CD4-positive, alpha-beta memory T cell (primary cell): ENCODE data around the gene ACBD4. TPM values are rescaled to one million over a fixed set of nuclear protein-coding genes. Genes with fewer than 3 reads are reported as not detected.

Experiments
- CTCF ChIA-PET: fragments of 350-600 bp; sonication (Branson Sonifier 250); formaldehyde crosslinking; loops from one replicate; lab custom pipeline; 2021; ENCODE audit warnings: inconsistent platforms; ENCODE audit not compliant: partially characterized antibody; lab: Charles Lee
- POLR2A ChIA-PET: fragments of 350-600 bp; sonication (Branson Sonifier 250); formaldehyde crosslinking; loops from one replicate; lab custom pipeline; 2021; ENCODE audit not compliant: partially characterized antibody; lab: Charles Lee
- DNase-seq, 5 donors: peaks; one replicate each; pipeline versions ENCODE4 v3.0.0 to v3.0.0-alpha.2; 2020 to 2022; ENCODE audit warnings: mixed read lengths in 1 of 5
- H3K27ac ChIP-seq: one replicate; pipeline ENCODE4 v1.7.0; 2013; ENCODE audit warnings: low read depth, low read length
- H3K27me3 ChIP-seq: 2 replicates; pipeline ENCODE4 v1.7.0; 2013; ENCODE audit warnings: mild to moderate bottlenecking, low read length, moderate library complexity; ENCODE audit not compliant: insufficient read depth
- H3K36me3 ChIP-seq: 2 replicates; pipeline ENCODE4 v1.7.0; 2013; ENCODE audit warnings: mild to moderate bottlenecking, low read length, moderate library complexity; ENCODE audit not compliant: insufficient read depth
- H3K4me1 ChIP-seq: 2 replicates; pipeline ENCODE4 v1.7.0; 2013; ENCODE audit warnings: mild to moderate bottlenecking, low read length, moderate library complexity; ENCODE audit not compliant: insufficient read depth
- H3K4me3 ChIP-seq, 2 donors: one replicate each; pipeline ENCODE4 v1.7.0; 2013; ENCODE audit warnings: low read length in 2 of 2, mild to moderate bottlenecking in 1 of 2
- H3K9me3 ChIP-seq, 2 donors: one replicate each; pipeline ENCODE4 v1.7.0; 2013; ENCODE audit warnings: low read length in 2 of 2, control low read depth in 1 of 2; ENCODE audit not compliant: control insufficient read depth in 1 of 2
- H3K27ac Mint-ChIP-seq, 7 donors: one replicate each; pipeline ENCODE4 v1.8.0; 2020 to 2021; ENCODE audit warnings: mixed read lengths in 7 of 7, mild to moderate bottlenecking in 6 of 7, inconsistent platforms in 3 of 7, moderate library complexity in 3 of 7
- H3K27me3 Mint-ChIP-seq, 2 donors: one replicate each; pipeline ENCODE4 v1.8.0; 2020 to 2021; ENCODE audit warnings: mixed read lengths in 2 of 2
- H3K36me3 Mint-ChIP-seq, 2 donors: one replicate each; pipeline ENCODE4 v1.8.0; 2020 to 2021; ENCODE audit warnings: mixed read lengths in 2 of 2, inconsistent platforms in 1 of 2, mild to moderate bottlenecking in 1 of 2
- H3K4me1 Mint-ChIP-seq, 4 donors: one replicate each; pipeline ENCODE4 v1.8.0; 2020 to 2021; ENCODE audit warnings: mixed read lengths in 4 of 4, mild to moderate bottlenecking in 1 of 4
- H3K4me3 Mint-ChIP-seq, 8 donors: one replicate each; pipeline ENCODE4 v1.8.0; 2020 to 2021; ENCODE audit warnings: mixed read lengths in 8 of 8, mild to moderate bottlenecking in 7 of 8, moderate library complexity in 6 of 8, inconsistent platforms in 3 of 8
- H3K9me3 Mint-ChIP-seq, 8 donors: one replicate each; pipeline ENCODE4 v1.8.0; 2020 to 2021; ENCODE audit warnings: mixed read lengths in 8 of 8, mild to moderate bottlenecking in 5 of 8, inconsistent platforms in 3 of 8, moderate library complexity in 1 of 8
- intact Hi-C: fragments of 100-400 bp; cut with micrococcal nuclease; formaldehyde crosslinking; loops from one replicate; pipeline ENCODE4 v1.15.1; 2023
- polyA plus RNA-seq, 2 donors: library from polyadenylated mRNA; unstranded; fragments of 300-500 nt; fragmentation: Illumina TruSeq; gene quantifications; one replicate each; pipeline ENCODE4 v1.2.3, GENCODE V29; 2021
- total RNA-seq, 2 experiments: library from RNA; stranded (reverse); gene quantifications; one replicate each; pipeline ENCODE4 v1.2.3, GENCODE V29; 2021

ACBD4 gene
- total and polyA plus RNA-seq, 4 experiments from 2014 or later: 10.3 to 48.1 (median 26.2) TPM

DNA sequence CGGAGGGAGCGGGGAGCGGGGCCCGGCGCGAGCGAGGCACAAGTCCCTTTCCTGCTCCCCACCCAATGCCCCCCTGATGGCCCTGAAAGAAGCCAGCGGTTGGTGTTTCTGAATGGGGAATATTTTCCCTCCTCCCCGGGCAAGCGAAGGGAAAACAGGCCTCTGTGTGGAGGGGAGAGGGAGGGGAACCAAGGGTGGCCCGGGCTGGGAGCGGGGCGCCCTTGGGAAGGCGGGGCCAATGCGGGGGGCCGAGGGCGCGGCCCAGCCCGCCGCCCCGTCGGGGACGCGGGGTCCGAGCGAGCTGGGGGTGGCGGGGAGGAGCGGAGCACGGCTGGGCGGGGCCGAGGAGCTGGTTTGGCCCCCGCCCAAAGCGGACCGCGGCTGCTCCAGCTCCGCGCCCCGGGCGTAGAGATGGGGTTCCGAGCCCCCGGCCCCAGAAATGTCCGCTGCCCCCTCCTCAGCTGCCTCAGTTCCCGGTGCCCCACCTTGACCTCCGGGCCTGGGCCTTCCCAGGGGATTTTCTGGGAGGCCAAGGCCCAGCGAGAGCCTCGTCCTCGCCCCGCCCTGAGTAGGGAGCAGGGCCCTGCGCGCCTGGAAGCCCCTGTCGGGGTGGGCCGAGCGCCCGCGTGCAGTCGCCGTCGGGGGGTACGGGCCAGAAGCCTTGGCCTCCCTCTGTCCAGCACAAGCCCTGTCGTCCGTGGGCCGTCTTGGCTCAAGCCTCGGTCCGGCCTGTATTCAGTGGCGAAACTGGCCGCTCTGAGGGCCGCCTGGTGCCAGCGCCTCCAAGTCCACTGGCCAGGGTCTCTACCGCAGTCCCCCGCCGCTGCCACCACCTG, 8.9 kb downstream of the ACBD4 start:
- intact Hi-C loops: no loop called here
- POLR2A ChIA-PET: interaction anchor here (0.6 to 10.3 kb wide), 5 partner anchors 8 to 94 kb away, joined by 3 to 865 read pairs (median 4); partner anchors contain the start of genes ACBD4 and HEXIM2
- Mint-ChIP-seq H3K9me3 (peaks cover 0 to 12% (median 0%) of the 10 kb centered on the region in 8 donors), H3K4me3 (peak overlapping the region; percentile 33 to 69 (median 62)), H3K27me3 (peaks cover 1 to 5% of the 10 kb centered on the region in 2 donors), H3K4me1 (peaks cover 17 to 58% (median 39%) of the 10 kb centered on the region in 4 donors), H3K36me3 (peaks cover 0 to 18% of the 10 kb centered on the region in 2 donors), H3K27ac (peak overlapping the region in 6 of 7 donors; percentile 42 to 100 (median 62))
- no peaks in the 10 kb centered on the region for H3K36me3 ChIP-seq
- DNase-seq: peak in 1 of 5 donors; percentile 36
- CTCF ChIA-PET: interaction anchor here (2.1 to 22.4 kb wide), 2 partner anchors 9 to 53 kb away, joined by 11 to 552 read pairs; partner anchors contain the start of genes ACBD4 and PLCD3
- peaks cover 47% of the 10 kb centered on the region for H3K4me1 ChIP-seq
- H3K27ac ChIP-seq: peak overlapping the region; percentile 35
- H3K9me3 ChIP-seq: no peaks in the 10 kb centered on the region
- H3K4me3 ChIP-seq: no peak overlapping the region
- no peaks in the 10 kb centered on the region for H3K27me3 ChIP-seq

DNA sequence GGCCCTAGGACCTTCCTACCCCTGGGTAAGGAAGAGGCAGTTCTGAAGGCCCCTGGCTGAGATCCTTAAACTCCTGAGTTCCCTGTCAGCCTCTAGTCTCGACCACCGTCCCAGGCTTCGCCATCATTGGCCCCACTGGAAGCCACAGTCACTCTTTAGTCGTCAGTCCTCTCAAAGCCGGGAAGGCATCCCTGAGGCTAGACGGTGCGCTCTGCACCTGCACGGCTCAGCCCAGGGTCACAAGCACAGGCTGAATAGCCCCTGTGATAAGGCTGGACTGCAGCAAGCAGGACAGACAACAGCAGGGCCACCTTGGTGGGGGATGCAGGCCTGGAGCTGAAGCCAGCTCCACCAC, 9.5 kb downstream of the ACBD4 start:
- H3K27ac ChIP-seq: peak overlapping the region; percentile 35
- POLR2A ChIA-PET: interaction anchor here (0.6 to 10.3 kb wide), 4 partner anchors 10 to 171 kb away, joined by 3 to 865 read pairs (median 8); partner anchors contain the start of genes ACBD4 and HEXIM2
- no peaks in the 10 kb centered on the region for H3K9me3 ChIP-seq
- intact Hi-C loops: no loop called here
- Mint-ChIP-seq H3K36me3 (peaks cover 0 to 23% of the 10 kb centered on the region in 2 donors), H3K4me3 (peak overlapping the region in 6 of 8 donors; percentile 39 to 69 (median 49)), H3K4me1 (peaks cover 17 to 64% (median 42%) of the 10 kb centered on the region in 4 donors), H3K27ac (peak overlapping the region in 4 of 7 donors; percentile 42 to 100 (median 55)), H3K27me3 (peaks cover 1 to 5% of the 10 kb centered on the region in 2 donors), H3K9me3 (peaks cover 0 to 17% (median 0%) of the 10 kb centered on the region in 8 donors)
- CTCF ChIA-PET: interaction anchor here (1.1 to 22.4 kb wide), 3 partner anchors 10 to 54 kb away, joined by 3 to 552 read pairs (median 11); partner anchors contain the start of genes ACBD4 and PLCD3
- H3K4me3 ChIP-seq: no peak overlapping the region
- peaks cover 48% of the 10 kb centered on the region for H3K4me1 ChIP-seq
- no peaks in the 10 kb centered on the region for H3K36me3 ChIP-seq
- H3K27me3 ChIP-seq: no peaks in the 10 kb centered on the region
- peak in 1 of 5 donors; percentile 33 for DNase-seq

DNA sequence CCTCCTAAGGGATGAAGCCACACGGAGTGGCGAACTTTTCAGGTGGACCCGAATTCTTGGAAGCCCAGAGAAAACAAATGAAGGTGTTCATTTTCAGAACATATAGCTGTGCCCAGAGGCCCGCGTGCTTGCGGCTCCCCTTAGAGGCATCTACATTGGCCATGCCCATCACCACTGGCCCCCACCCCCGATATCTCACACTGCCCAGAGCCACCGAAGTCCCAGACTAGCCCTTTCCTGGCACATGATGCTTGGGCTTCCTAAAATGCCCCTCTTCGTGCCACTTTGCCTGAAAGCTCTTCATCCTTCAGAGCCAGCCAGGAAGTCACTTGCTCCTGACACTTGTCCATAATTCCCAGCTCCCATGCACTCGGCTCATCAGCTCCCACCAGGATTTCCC, 10.7 kb downstream of the ACBD4 start:
- peaks cover 0 to 17% (median 0%) of the 10 kb centered on the region in 8 donors for H3K9me3 Mint-ChIP-seq

DNA sequence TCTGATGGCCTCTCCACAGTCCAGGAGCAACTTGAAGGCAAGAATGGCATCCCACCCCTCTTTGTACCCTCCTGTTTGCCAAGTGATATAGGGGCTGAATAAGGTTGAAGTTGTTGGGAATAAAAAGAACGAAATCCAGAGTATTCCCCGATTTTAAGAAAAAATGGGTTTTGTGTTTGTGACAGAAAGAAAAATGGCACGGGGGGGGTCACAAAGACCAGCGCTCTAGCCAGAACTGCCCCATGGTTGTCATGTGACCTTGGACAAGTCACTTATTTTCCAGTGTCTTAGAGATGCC, 11.1 kb downstream of the ACBD4 start:
- Histone ChIP-seq H3K36me3 (no peaks in the 10 kb centered on the region), H3K4me1 (peaks cover 53% of the 10 kb centered on the region), H3K27me3 (no peaks in the 10 kb centered on the region), H3K9me3 (no peaks in the 10 kb centered on the region), H3K4me3 (peak overlapping the region; percentile 58 to 95), H3K27ac (no peak overlapping the region)
- intact Hi-C loops: no loop called here
- Mint-ChIP-seq H3K4me3 (peak overlapping the region; percentile 93 to 99 (median 96)), H3K9me3 (peaks cover 0 to 17% (median 0%) of the 10 kb centered on the region in 8 donors), H3K36me3 (peaks cover 0 to 25% of the 10 kb centered on the region in 2 donors), H3K27ac (peak overlapping the region; percentile 98 to 100 (median 100)), H3K4me1 (peaks cover 23 to 69% (median 45%) of the 10 kb centered on the region in 4 donors), H3K27me3 (peaks cover 1 to 5% of the 10 kb centered on the region in 2 donors)
- ChIA-PET POLR2A (interaction anchor here (1.2 to 10.3 kb wide), 4 partner anchors 11 to 170 kb away, joined by 3 to 865 read pairs (median 92); partner anchors contain the start of genes ACBD4, FMNL1 and HEXIM2), CTCF (interaction anchor here (7.9 to 22.4 kb wide), 2 partner anchors 11 to 15 kb away, joined by 163 to 552 read pairs; partner anchors contain the start of genes ACBD4, HEXIM2 and PLCD3)
- DNase-seq: no peak

More for the DNA sequence above, 10.7 kb downstream of the ACBD4 start:
- Histone ChIP-seq H3K27me3 (no peaks in the 10 kb centered on the region), H3K36me3 (no peaks in the 10 kb centered on the region), H3K9me3 (no peaks in the 10 kb centered on the region), H3K27ac (no peak overlapping the region), H3K4me3 (no peak overlapping the region), H3K4me1 (peaks cover 53% of the 10 kb centered on the region)
- H3K4me1 Mint-ChIP-seq: peaks cover 21 to 69% (median 46%) of the 10 kb centered on the region in 4 donors
- H3K27me3 Mint-ChIP-seq: peaks cover 1 to 5% of the 10 kb centered on the region in 2 donors
- H3K36me3 Mint-ChIP-seq: peaks cover 0 to 25% of the 10 kb centered on the region in 2 donors
- POLR2A ChIA-PET: interaction anchor here (1.2 to 10.3 kb wide), 4 partner anchors 11 to 170 kb away, joined by 3 to 865 read pairs (median 92); partner anchors contain the start of genes ACBD4, FMNL1 and HEXIM2
- peak in 1 of 5 donors; percentile 28 for DNase-seq
- peak overlapping the region; percentile 93 to 99 (median 96) for H3K4me3 Mint-ChIP-seq
- intact Hi-C loops: no loop called here
- CTCF ChIA-PET: interaction anchor here (1.1 to 22.4 kb wide), 3 partner anchors 11 to 53 kb away, joined by 3 to 552 read pairs (median 163); partner anchors contain the start of genes ACBD4, HEXIM2 and PLCD3
- H3K27ac Mint-ChIP-seq: peak overlapping the region; percentile 15 to 100 (median 99)

DNA sequence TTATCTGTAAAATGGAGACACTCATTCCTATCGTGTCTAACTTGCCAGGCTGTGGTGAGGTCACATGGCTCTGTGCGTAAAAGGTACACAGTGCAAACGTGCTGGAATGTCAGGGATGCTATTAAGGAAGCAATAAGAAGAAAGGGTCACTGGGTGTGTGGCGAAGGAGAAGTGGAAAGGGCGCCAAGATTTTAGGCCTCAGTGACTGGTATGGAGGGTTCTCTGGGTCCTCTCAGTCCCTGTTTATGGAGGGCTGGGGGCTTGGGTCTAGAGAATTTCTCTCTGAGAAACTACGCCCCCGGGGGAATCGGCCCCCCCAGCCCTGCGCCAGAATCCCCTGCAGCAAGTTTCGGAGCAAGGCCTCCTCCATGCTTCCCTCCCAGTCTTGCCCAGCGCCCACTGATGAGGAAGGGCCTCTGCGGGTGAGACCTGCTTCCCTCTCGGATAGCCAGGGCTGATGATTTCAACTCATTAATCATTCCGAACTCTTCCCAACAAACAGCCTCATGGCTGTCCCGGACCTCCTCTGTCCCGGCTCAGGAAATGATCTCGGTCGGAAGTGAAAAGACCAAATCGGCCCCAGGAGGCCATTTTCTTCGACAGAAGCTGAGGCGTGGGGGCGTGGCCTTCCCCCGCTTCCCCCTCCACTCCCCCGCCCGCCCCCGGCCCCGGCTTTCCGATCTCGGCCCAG, 11.5 kb downstream of the ACBD4 start:
- no peaks in the 10 kb centered on the region for H3K9me3 ChIP-seq
- Mint-ChIP-seq H3K9me3 (peaks cover 0 to 17% (median 0%) of the 10 kb centered on the region in 8 donors), H3K4me3 (peak overlapping the region; percentile 93 to 99 (median 96)), H3K27ac (peak overlapping the region; percentile 98 to 100 (median 100)), H3K27me3 (peaks cover 1 to 5% of the 10 kb centered on the region in 2 donors), H3K36me3 (peaks cover 0 to 25% of the 10 kb centered on the region in 2 donors), H3K4me1 (peaks cover 26 to 67% (median 47%) of the 10 kb centered on the region in 4 donors)
- H3K4me1 ChIP-seq: peaks cover 53% of the 10 kb centered on the region
- peak overlapping the region; percentile 62 to 95 for H3K4me3 ChIP-seq
- ChIA-PET POLR2A (interaction anchor here (0.6 to 10.3 kb wide), 14 partner anchors 11 to 169 kb away, joined by 3 to 865 read pairs (median 30); partner anchors contain the start of genes ACBD4, DCAKD, FMNL1 and HEXIM2), CTCF (interaction anchor here (6.3 to 22.4 kb wide), 3 partner anchors 12 to 50 kb away, joined by 158 to 552 read pairs (median 163); partner anchors contain the start of genes ACBD4, HEXIM2 and PLCD3)
- peak in 1 of 5 donors; percentile 76 for DNase-seq
- intact Hi-C loops: no loop called here
- H3K36me3 ChIP-seq: no peaks in the 10 kb centered on the region
- peak overlapping the region; percentile 85 for H3K27ac ChIP-seq
- no peaks in the 10 kb centered on the region for H3K27me3 ChIP-seq

DNA sequence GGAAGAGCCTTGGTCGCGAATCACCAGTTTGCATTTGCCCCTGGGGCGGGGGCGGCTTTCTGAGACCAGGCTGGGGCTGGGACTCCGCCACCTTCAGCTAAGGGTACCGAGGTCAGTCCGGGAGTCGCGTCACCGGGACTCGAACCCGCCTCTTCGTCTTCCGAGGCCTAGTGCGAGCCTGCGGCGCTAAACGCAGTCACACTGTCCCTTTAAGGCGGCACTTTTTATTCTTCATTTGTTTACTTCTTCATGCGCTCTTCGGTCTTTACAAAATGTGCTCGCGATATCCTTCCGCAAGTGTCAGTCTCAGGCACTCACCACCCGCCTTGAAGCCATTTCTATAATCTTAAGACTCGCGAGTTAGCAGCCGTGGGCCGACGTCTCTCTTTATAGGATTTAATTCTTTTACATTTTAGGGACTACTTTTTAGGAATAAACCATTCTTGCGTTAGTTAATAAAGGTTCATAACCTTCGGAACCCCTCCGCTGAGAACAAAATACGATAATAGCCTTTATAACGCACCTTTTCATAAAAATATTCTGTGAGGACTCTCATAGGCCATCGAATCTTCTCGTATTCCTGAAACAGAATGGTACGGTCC, 12.2 kb downstream of the ACBD4 start:
- Histone ChIP-seq H3K36me3 (no peaks in the 10 kb centered on the region), H3K4me1 (peaks cover 59% of the 10 kb centered on the region), H3K27me3 (no peaks in the 10 kb centered on the region), H3K9me3 (no peaks in the 10 kb centered on the region), H3K4me3 (peak overlapping the region; percentile 62 to 95), H3K27ac (peak overlapping the region; percentile 85)
- Mint-ChIP-seq H3K4me1 (peaks cover 26 to 66% (median 47%) of the 10 kb centered on the region in 4 donors), H3K4me3 (peak overlapping the region; percentile 93 to 99 (median 96)), H3K9me3 (peaks cover 0 to 17% (median 0%) of the 10 kb centered on the region in 8 donors), H3K27ac (peak overlapping the region; percentile 98 to 100 (median 100)), H3K27me3 (peaks cover 1 to 5% of the 10 kb centered on the region in 2 donors), H3K36me3 (peaks cover 0 to 25% of the 10 kb centered on the region in 2 donors)
- ChIA-PET POLR2A (interaction anchor here (0.6 to 10.3 kb wide), 20 partner anchors 12 to 168 kb away, joined by 3 to 865 read pairs (median 11); partner anchors contain the start of genes ACBD4, DCAKD, FMNL1 and HEXIM2), CTCF (interaction anchor here (0.6 to 22.4 kb wide), 8 partner anchors 12 to 87 kb away, joined by 3 to 552 read pairs (median 6); partner anchors contain the start of genes ACBD4, HEXIM2, NMT1 and PLCD3)
- intact Hi-C loops: loop anchor here (1.0 to 2.0 kb wide), 7 partner anchors 12 to 100 kb away; partner anchors contain the start of genes ACBD4, HEXIM2 and NMT1
- DNase-seq: peak; percentile 83 to 89 (median 87)
